Measurements from ENCODE around the gene IFNA6.

DNA sequence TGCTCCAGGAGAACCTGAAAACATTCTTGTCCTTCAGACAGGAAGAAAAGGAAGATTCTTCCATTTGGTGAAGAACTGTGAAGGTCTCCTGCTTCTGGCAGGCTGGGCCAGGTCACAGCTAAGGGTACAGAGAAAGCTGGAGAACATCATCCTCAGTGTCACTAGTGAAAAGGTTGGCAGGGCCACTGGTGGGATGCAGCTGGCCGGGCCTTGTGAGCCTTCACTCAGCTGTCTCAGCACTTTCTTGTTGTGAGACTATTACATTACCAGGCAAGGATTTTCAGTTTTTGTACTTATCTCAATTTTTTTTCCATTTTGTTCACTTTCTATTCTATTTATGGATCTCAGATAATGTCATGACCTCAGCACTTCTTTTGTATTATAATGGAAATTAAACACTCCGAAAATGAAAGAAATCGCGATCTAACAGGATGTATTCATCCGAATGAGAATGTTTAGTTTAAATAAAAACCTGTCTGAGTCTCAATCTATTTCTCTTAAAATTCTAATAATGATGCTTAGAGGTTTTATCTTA is 48.3 kb upstream of the IFNA6 start:
- no peak for TF ChIP-seq POLR2A (IDR thresholded peaks at IDR 0.05; ENCODE audit: low read length)
- TF ChIP-seq GATA1 (IDR thresholded peaks at IDR 0.05; ENCODE audit: low read depth, low read length), result no peak

All from erythroblast (primary cell).